Neural progenitor cell (in vitro differentiated cells): ENCODE data around the gene SLC36A3.

ENCODE experiments used
- EZH2 ChIP-seq: fragments of 200-600 bp; sonication (generic); IDR thresholded peaks from 2 replicates; pipeline ENCODE4 v1.6.1; 2017; ENCODE audit warnings: antibody characterized with exemption, mild to moderate bottlenecking, moderate library complexity
- EZH2phosphoT487 ChIP-seq: fragments of 200-600 bp; sonication (generic); IDR thresholded peaks from 2 replicates; pipeline ENCODE4 v1.6.1; 2017; ENCODE audit warnings: antibody characterized with exemption
- TF ChIP-seq, protein P1 (sequence below): fragments of 200-600 bp; sonication (generic); IDR thresholded peaks from 2 replicates; pipeline ENCODE4 v1.5.1; 2017; ENCODE audit warnings: antibody characterized with exemption, mild to moderate bottlenecking

GRCh38 chr5:151231359-151231758 lies 72.2 kb downstream of the SLC36A3 start:
- TF ChIP-seq, protein P1, sequence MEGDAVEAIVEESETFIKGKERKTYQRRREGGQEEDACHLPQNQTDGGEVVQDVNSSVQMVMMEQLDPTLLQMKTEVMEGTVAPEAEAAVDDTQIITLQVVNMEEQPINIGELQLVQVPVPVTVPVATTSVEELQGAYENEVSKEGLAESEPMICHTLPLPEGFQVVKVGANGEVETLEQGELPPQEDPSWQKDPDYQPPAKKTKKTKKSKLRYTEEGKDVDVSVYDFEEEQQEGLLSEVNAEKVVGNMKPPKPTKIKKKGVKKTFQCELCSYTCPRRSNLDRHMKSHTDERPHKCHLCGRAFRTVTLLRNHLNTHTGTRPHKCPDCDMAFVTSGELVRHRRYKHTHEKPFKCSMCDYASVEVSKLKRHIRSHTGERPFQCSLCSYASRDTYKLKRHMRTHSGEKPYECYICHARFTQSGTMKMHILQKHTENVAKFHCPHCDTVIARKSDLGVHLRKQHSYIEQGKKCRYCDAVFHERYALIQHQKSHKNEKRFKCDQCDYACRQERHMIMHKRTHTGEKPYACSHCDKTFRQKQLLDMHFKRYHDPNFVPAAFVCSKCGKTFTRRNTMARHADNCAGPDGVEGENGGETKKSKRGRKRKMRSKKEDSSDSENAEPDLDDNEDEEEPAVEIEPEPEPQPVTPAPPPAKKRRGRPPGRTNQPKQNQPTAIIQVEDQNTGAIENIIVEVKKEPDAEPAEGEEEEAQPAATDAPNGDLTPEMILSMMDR = no peak
- TF ChIP-seq EZH2 = no peak
- TF ChIP-seq EZH2phosphoT487 = no peak
